ENCODE measurements around the gene APPBP2.

DNA sequence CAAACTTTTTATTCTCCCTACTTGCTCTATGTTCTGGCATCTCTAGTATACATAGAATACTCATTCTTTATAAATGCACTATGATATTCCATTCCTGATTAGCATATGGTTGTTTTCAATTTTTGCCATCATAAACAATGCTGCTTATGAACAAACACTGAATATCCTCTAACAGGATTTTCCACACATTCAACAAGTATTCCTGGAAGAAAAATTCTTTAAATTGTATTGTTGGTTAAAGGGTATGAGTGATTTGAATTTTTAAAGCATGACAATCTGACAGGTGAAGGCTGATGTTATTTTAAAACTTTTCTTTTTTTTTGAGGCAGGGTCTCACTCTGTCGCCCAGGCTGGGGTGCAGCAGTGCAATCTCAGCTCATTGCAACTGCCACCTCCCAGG, 11.5 kb downstream of the APPBP2 start:
- TF ChIP-seq POLR2A (IDR thresholded peaks at IDR 0.05) = no peak
- TF ChIP-seq, protein P1, sequence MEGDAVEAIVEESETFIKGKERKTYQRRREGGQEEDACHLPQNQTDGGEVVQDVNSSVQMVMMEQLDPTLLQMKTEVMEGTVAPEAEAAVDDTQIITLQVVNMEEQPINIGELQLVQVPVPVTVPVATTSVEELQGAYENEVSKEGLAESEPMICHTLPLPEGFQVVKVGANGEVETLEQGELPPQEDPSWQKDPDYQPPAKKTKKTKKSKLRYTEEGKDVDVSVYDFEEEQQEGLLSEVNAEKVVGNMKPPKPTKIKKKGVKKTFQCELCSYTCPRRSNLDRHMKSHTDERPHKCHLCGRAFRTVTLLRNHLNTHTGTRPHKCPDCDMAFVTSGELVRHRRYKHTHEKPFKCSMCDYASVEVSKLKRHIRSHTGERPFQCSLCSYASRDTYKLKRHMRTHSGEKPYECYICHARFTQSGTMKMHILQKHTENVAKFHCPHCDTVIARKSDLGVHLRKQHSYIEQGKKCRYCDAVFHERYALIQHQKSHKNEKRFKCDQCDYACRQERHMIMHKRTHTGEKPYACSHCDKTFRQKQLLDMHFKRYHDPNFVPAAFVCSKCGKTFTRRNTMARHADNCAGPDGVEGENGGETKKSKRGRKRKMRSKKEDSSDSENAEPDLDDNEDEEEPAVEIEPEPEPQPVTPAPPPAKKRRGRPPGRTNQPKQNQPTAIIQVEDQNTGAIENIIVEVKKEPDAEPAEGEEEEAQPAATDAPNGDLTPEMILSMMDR (IDR thresholded peaks at IDR 0.05) = no peak
